HepG2 (cell line): ENCODE measurements around the gene CTDP1. TPM values are rescaled to one million over a fixed set of nuclear protein-coding genes. Genes with fewer than 3 reads are reported as not detected.

Source experiments
- ATAC-seq: fragments of 200-7000 bp; cut with Tn5 transposase; 3 replicates; pipeline ENCODE4 v1.9.1; 2020; ENCODE audit warnings: mild to moderate bottlenecking, moderate library complexity
- BruUV-seq: library from RNA; stranded (reverse); fragments of 400-500 nt; replicated peaks from 2 replicates; lab custom pipeline; 2021; lab: Mats Ljungman, UMichigan
- CTCF ChIA-PET: fragments of 300-600 bp; formaldehyde crosslinking; extraction: SDS; loops from one replicate; lab custom pipeline; 2021; ENCODE audit warnings: low total read pairs, inconsistent platforms, low intra/inter-chr PET ratio; lab: Yijun Ruan, JAX
- POLR2A ChIA-PET: fragments of 350-600 bp; sonication (Branson Sonifier 250); formaldehyde crosslinking; loops from one replicate; lab custom pipeline; 2020; ENCODE audit warnings: antibody characterized with exemption, inconsistent platforms; lab: Yijun Ruan, JAX
- DNase-seq: peaks from one replicate; pipeline ENCODE4 v3.0.0-alpha.2; 2015; ENCODE audit warnings: low spot score
- FAIRE-seq: peaks from 3 replicates; lab custom pipeline; 2011; peaks lifted over from hg19 to GRCh38; lab: Jason Lieb, UNC
- H2AFZ ChIP-seq: one replicate; pipeline ENCODE4 v1.6.1; 2011; ENCODE audit warnings: low read length, inconsistent platforms
- H3K27ac ChIP-seq: fragments of 300-600 bp; 3 replicates; pipeline ENCODE4 v1.8.0; 2011; ENCODE audit warnings: mixed run types, mild to moderate bottlenecking, mixed read lengths, low read length, inconsistent platforms; ENCODE audit not compliant: insufficient read depth; ENCODE audit errors: extremely low read length
- H3K27me3 ChIP-seq, 2 experiments: fragments of 200-600 bp in 1 of 2; 2 replicates in 1 of 2; 3 replicates in 1 of 2; pipeline versions ENCODE4 v1.6.0 to v1.8.0; 2011; ENCODE audit warnings: low read length in 2 of 2, mild to moderate bottlenecking in 2 of 2, moderate library complexity in 2 of 2, inconsistent platforms in 1 of 2; ENCODE audit not compliant: insufficient read depth in 2 of 2, control insufficient read depth in 1 of 2
- H3K36me3 ChIP-seq, 2 experiments: fragments of 200-600 bp in 1 of 2; replicated peaks in 1 of 2; 2 replicates in 1 of 2; 3 replicates in 1 of 2; pipeline versions ENCODE4 v1.5.1 to v1.8.0; 2011; ENCODE audit warnings: low read length in 2 of 2, inconsistent platforms in 1 of 2; ENCODE audit not compliant: insufficient read depth in 2 of 2, control insufficient read depth in 1 of 2
- H3K4me1 ChIP-seq: 2 replicates; pipeline ENCODE4 v1.5.1; 2012; ENCODE audit warnings: low read length, inconsistent platforms; ENCODE audit not compliant: insufficient read depth
- H3K4me2 ChIP-seq: 2 replicates; pipeline ENCODE4 v1.6.0; 2011; ENCODE audit warnings: low read depth, low read length, inconsistent platforms
- H3K4me3 ChIP-seq, 3 experiments: fragments of 200-600 bp in 1 of 3; sonication (generic), shearing (Covaris generic) in 1 of 3; replicated peaks in 1 of 3; 2 replicates each; pipeline ENCODE4 v1.5.1; 2011 to 2016; ENCODE audit warnings: low read length in 3 of 3, inconsistent platforms in 2 of 3, low read depth in 2 of 3, mild to moderate bottlenecking in 2 of 3, control low read depth in 1 of 3, mixed read lengths in 1 of 3; ENCODE audit not compliant: insufficient read depth in 1 of 3
- H3K79me2 ChIP-seq: one replicate; pipeline ENCODE4 v1.6.1; 2011; ENCODE audit warnings: low read length, inconsistent platforms; ENCODE audit not compliant: insufficient read depth
- H3K9ac ChIP-seq: 2 replicates; pipeline ENCODE4 v1.6.0; 2011; ENCODE audit warnings: mild to moderate bottlenecking, low read depth, low read length, inconsistent platforms; ENCODE audit not compliant: insufficient read depth
- H3K9me3 ChIP-seq: 2 replicates; pipeline ENCODE4 v1.5.1; 2012; ENCODE audit warnings: mild to moderate bottlenecking, low read length
- H4K20me1 ChIP-seq: 2 replicates; pipeline ENCODE4 v1.6.0; 2011; ENCODE audit warnings: inconsistent platforms, mild to moderate bottlenecking, low read length, moderate library complexity; ENCODE audit not compliant: insufficient read depth
- BORCS8-MEF2B ChIP-seq: sonication (generic); formaldehyde crosslinking; IDR thresholded peaks from 2 replicates; pipeline ENCODE4 v1.8.0; 2022; ENCODE audit warnings: mild to moderate bottlenecking, missing genetic modification reagents
- DPF2 ChIP-seq: sonication (generic); formaldehyde crosslinking; IDR thresholded peaks from 2 replicates; pipeline ENCODE4 v1.4.0; 2020; ENCODE audit warnings: mild to moderate bottlenecking, low read depth, missing genetic modification reagents, borderline replicate concordance
- IRX3 ChIP-seq: sonication (generic); formaldehyde crosslinking; IDR thresholded peaks from 2 replicates; pipeline ENCODE4 v1.8.1; 2023; ENCODE audit warnings: mild to moderate bottlenecking, low read depth, missing genetic modification reagents, borderline replicate concordance
- MXD4 ChIP-seq: IDR thresholded peaks from 2 replicates; pipeline ENCODE4 v1.6.1; 2016; ENCODE audit warnings: mild to moderate bottlenecking, missing biosample characterization, missing genetic modification reagents
- RBM39 ChIP-seq: fragments of 200-400 bp; formaldehyde crosslinking; IDR thresholded peaks from one replicate; pipeline ENCODE4 v1.6.1; 2018; ENCODE audit warnings: antibody characterized with exemption, mild to moderate bottlenecking, low read depth, low read length; ENCODE audit not compliant: poor library complexity, severe bottlenecking
- RORA ChIP-seq: sonication (generic); formaldehyde crosslinking; IDR thresholded peaks from 2 replicates; pipeline ENCODE4 v1.5.0; 2020; ENCODE audit warnings: mild to moderate bottlenecking, missing genetic modification reagents, moderate library complexity
- TCF7L2 ChIP-seq: IDR thresholded peaks from 2 replicates; pipeline ENCODE4 v1.6.1; 2011; ENCODE audit warnings: mild to moderate bottlenecking, low read depth, low read length, moderate library complexity
- ZNF589 ChIP-seq: sonication (generic); formaldehyde crosslinking; conservative IDR thresholded peaks from 2 replicates; pipeline ENCODE4 v1.8.0; 2022; ENCODE audit warnings: mild to moderate bottlenecking, moderate library complexity, missing genetic modification reagents
- ZNF724P ChIP-seq: sonication (generic); formaldehyde crosslinking; IDR thresholded peaks from 2 replicates; pipeline ENCODE4 v1.8.0; 2022; ENCODE audit warnings: missing genetic modification reagents, borderline replicate concordance
- WGBS: methylation state at CpG from one replicate; pipeline ENCODE4 v1.1.6; 2017; ENCODE audit warnings: low lambda C conversion rate; 5-methylcytosine and 5-hydroxymethylcytosine counted together
- in situ Hi-C: cut with HindIII; loops from 2 replicates; pipeline ENCODE4 v1.10.0; 2017; ENCODE audit warnings: low pct_unique_long_range_greater_than_20kb; ENCODE audit not compliant: extremely low pct_ligation_motif_present
- intact Hi-C: fragments of 100-400 bp; cut with micrococcal nuclease; formaldehyde crosslinking; loops from one replicate; pipeline ENCODE4 v1.10.0; 2022; ENCODE audit not compliant: unreplicated experiment
- polyA plus RNA-seq, 8 experiments: library from polyadenylated mRNA; depleted of rRNA in 3 of 8; stranded (reverse) in 7 of 8; unstranded in 1 of 8; fragments of >200 nt; fragmentation: Illumina TruSeq in 4 of 8; extraction: Trizol in 4 of 8; gene quantifications; 2 replicates each; pipeline versions ENCODE4 v1.2.1 to v1.2.3, GENCODE V29; 2011 to 2016; ENCODE audit warnings: low read depth in 4 of 8, missing spikeins in 1 of 8, mixed read lengths in 1 of 8; ENCODE audit not compliant: insufficient read depth in 1 of 8
- total RNA-seq, 5 experiments: library from RNA; depleted of rRNA; stranded (reverse); fragments of >200 nt; fragmentation: Illumina TruSeq; extraction: Trizol; gene quantifications; 2 replicates each; pipeline ENCODE4 v1.2.3, GENCODE V29; 2016; ENCODE audit warnings: low read depth in 1 of 5
- TF ChIP-seq, protein P1 (sequence below): IDR thresholded peaks from 2 replicates; pipeline ENCODE4 v1.6.1; 2016; ENCODE audit warnings: mild to moderate bottlenecking, missing biosample characterization, missing genetic modification reagents
- TF ChIP-seq, protein P2 (sequence below): IDR thresholded peaks from 2 replicates; pipeline ENCODE4 v1.6.1; 2016
- TF ChIP-seq, protein P3 (sequence below): sonication (generic); formaldehyde crosslinking; IDR thresholded peaks from 2 replicates; pipeline ENCODE4 v1.5.0; 2020; ENCODE audit warnings: mild to moderate bottlenecking, low read depth, missing genetic modification reagents, borderline replicate concordance

The CTDP1 gene
- total and polyA plus RNA-seq, 2 of the 13 experiments (the other 11 are each of a cell fraction or from before 2014, with no cell fraction given) = 6.9 to 11.0 TPM

- H3K4me2 ChIP-seq = no peak overlapping the region
- no peaks in the 10 kb centered on the region for H3K79me2 ChIP-seq
- ChIA-PET CTCF (no interaction called here), POLR2A (no interaction called here)
- no peak overlapping the region for H2AFZ ChIP-seq
- FAIRE-seq (no peak), DNase-seq (no peak), ATAC-seq (no peak)
- H4K20me1 ChIP-seq = no peaks in the 10 kb centered on the region
- H3K27me3 ChIP-seq = peaks cover 5 to 49% of the 10 kb centered on the region in 2 experiments; a peak in 4 of 5 replicates
- no peak for TF ChIP-seq ZNF589
- no peak overlapping the region for H3K9ac ChIP-seq
- in situ Hi-C loops = no loop called here
- H3K4me1 ChIP-seq = no peaks in the 10 kb centered on the region
- H3K4me3 ChIP-seq = no peak overlapping the region
- intact Hi-C loops = no loop called here
- no TSS peak for BruUV-seq
- H3K27ac ChIP-seq = no peak overlapping the region
- H3K36me3 ChIP-seq = no peaks in the 10 kb centered on the region
- 3% methylated on average over 4 of the region's 4 CpGs for WGBS
- H3K9me3 ChIP-seq = no peaks in the 10 kb centered on the region
Measured at GRCh38 chr18:79662034-79662433, 17.6 kb upstream of the CTDP1 start.

- 55% methylated on average over 1 of the region's 1 CpG for WGBS
- intact Hi-C loops = no loop called here
- FAIRE-seq = no peak
Measured at GRCh38 chr18:79662439-79662838, 17.2 kb upstream of the CTDP1 start.

More at GRCh38 chr18:79662439-79662838, 17.2 kb upstream of the CTDP1 start:
- BruUV-seq = no TSS peak
- DNase-seq (no peak), ATAC-seq (no peak)
- no peaks in the 10 kb centered on the region for H4K20me1 ChIP-seq
- in situ Hi-C loops = no loop called here
- H3K9me3 ChIP-seq = no peaks in the 10 kb centered on the region
- H3K9ac ChIP-seq = no peak overlapping the region
- no peak overlapping the region for H3K4me3 ChIP-seq
- no peak overlapping the region for H2AFZ ChIP-seq
- ChIA-PET POLR2A (no interaction called here), CTCF (no interaction called here)
- H3K4me1 ChIP-seq = peaks cover 1% of the 10 kb centered on the region; the same call in 1 of the 2 replicates
- no peaks in the 10 kb centered on the region for H3K36me3 ChIP-seq
- no peaks in the 10 kb centered on the region for H3K79me2 ChIP-seq
- H3K4me2 ChIP-seq = no peak overlapping the region
- H3K27ac ChIP-seq = no peak overlapping the region
- TF ChIP-seq IRX3 (CRISPR knock-in tag) = no peak
- TF ChIP-seq MXD4 (CRISPR knock-in tag) = no peak
- no peak for TF ChIP-seq BORCS8-MEF2B (CRISPR knock-in tag)
- TF ChIP-seq, protein P1, sequence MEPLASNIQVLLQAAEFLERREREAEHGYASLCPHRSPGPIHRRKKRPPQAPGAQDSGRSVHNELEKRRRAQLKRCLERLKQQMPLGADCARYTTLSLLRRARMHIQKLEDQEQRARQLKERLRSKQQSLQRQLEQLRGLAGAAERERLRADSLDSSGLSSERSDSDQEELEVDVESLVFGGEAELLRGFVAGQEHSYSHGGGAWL (CRISPR knock-in tag) = no peak
- TF ChIP-seq, protein P2, sequence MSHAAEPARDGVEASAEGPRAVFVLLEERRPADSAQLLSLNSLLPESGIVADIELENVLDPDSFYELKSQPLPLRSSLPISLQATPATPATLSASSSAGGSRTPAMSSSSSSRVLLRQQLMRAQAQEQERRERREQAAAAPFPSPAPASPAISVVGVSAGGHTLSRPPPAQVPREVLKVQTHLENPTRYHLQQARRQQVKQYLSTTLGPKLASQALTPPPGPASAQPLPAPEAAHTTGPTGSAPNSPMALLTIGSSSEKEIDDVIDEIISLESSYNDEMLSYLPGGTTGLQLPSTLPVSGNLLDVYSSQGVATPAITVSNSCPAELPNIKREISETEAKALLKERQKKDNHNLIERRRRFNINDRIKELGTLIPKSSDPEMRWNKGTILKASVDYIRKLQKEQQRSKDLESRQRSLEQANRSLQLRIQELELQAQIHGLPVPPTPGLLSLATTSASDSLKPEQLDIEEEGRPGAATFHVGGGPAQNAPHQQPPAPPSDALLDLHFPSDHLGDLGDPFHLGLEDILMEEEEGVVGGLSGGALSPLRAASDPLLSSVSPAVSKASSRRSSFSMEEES (CRISPR knock-in tag) = no peak
- TF ChIP-seq RORA = no peak
- no peak for TF ChIP-seq DPF2 (CRISPR knock-in tag)
- TF ChIP-seq ZNF724P (CRISPR knock-in tag) = no peak
- TF ChIP-seq RBM39 = no peak
- no peak for TF ChIP-seq TCF7L2
- TF ChIP-seq, protein P3, sequence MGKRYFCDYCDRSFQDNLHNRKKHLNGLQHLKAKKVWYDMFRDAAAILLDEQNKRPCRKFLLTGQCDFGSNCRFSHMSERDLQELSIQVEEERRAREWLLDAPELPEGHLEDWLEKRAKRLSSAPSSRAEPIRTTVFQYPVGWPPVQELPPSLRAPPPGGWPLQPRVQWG (CRISPR knock-in tag) = no peak
- peaks cover 5 to 45% of the 10 kb centered on the region in 2 experiments; a peak in 4 of 5 replicates for H3K27me3 ChIP-seq
